HG02885 (cell line): ENCODE data around the gene TTC31.
A peak's percentile ranks its signal among the peaks of the same experiment; 100 is the strongest.

Experiments used
- ATAC-seq: cut with Tn5 transposase; IDR thresholded peaks from one replicate; pipeline ENCODE4 v1.9.1; 2021; ENCODE audit warnings: mild to moderate bottlenecking; ENCODE audit not compliant: unreplicated experiment, poor library complexity

Gene TTC31

GRCh38 chr2:74538881-74539339 is 56.0 kb downstream of the TTC31 start:
- peak; percentile 52 for ATAC-seq

- ATAC-seq, result no peak
These were observed 57.4 kb downstream of the TTC31 start for GRCh38 chr2:74540291-74540690.

GRCh38 chr2:74542978-74543377 is 60.1 kb downstream of the TTC31 start:
- no peak for ATAC-seq
